ENCODE measurements around the gene P2RY2. TPM values are rescaled to one million over a fixed set of nuclear protein-coding genes. Genes with fewer than 3 reads are reported as not detected.

The P2RY2 gene
- total RNA-seq, 1 donor from 2014 or later = 0.42 TPM

DNA sequence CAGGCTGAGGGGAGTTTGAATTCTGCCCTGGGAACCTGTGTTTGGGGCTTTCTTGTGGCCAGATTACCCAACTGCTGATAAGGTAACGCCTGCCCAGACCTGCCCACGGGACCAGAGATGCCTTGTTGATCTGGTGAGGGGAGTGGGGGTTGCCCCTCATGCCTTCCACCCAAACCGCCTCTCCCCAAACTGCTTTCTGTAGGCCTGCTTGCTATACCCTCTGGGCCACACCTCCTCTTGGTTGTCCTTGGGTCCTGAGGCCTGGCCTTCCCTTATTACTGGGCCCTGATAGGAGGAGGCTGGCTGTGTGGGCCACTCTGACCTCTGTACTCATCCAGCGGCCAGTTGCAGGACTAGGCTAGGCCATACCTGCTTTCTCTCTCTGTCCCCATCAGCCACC is 3.4 kb downstream of the P2RY2 start:
- Mint-ChIP-seq H3K36me3 (ENCODE audit: low read depth) (no peaks in the 10 kb centered on the region), H3K4me1 (peaks cover 11% of the 10 kb centered on the region), H3K27me3 (peaks cover 23% of the 10 kb centered on the region), H3K4me3 (no peak overlapping the region), H3K9me3 (no peaks in the 10 kb centered on the region), H3K27ac (no peak overlapping the region)
- CTCF ChIA-PET = no interaction called here
- DNase-seq = no peak
- TF ChIP-seq, protein P1, sequence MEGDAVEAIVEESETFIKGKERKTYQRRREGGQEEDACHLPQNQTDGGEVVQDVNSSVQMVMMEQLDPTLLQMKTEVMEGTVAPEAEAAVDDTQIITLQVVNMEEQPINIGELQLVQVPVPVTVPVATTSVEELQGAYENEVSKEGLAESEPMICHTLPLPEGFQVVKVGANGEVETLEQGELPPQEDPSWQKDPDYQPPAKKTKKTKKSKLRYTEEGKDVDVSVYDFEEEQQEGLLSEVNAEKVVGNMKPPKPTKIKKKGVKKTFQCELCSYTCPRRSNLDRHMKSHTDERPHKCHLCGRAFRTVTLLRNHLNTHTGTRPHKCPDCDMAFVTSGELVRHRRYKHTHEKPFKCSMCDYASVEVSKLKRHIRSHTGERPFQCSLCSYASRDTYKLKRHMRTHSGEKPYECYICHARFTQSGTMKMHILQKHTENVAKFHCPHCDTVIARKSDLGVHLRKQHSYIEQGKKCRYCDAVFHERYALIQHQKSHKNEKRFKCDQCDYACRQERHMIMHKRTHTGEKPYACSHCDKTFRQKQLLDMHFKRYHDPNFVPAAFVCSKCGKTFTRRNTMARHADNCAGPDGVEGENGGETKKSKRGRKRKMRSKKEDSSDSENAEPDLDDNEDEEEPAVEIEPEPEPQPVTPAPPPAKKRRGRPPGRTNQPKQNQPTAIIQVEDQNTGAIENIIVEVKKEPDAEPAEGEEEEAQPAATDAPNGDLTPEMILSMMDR (IDR thresholded peaks at IDR 0.05) = no peak
- no peak for ATAC-seq (ENCODE audit: low read depth)
- intact Hi-C loops (cut with micrococcal nuclease) = no loop called here
- POLR2A ChIA-PET = interaction anchor here (0.5 kb wide), 1 partner anchor 166 kb away, joined by 3 read pairs; no protein-coding TSS in a partner anchor

DNA sequence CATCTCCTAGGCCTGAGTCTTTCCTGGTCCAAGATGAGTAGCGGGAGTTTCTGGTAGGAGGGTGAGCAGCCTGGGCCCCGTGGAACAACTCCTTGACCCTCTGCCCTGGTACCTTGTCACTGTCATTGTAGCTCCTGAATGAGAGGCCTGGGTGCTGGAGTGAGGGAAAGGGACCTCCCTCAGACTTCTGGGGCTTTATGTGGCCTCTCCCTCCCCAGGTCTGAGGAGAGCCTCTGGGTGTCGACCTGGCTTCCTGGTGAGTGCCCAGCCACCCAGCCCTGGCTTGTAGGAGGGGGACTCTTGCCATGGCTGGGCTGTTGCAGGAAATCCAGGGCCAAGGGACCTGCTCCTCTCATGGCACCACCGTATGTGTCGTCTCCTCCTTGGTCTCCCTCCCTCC is 3.9 kb downstream of the P2RY2 start:
- TF ChIP-seq, protein P1 (IDR thresholded peaks at IDR 0.05) = no peak
- no peak for DNase-seq
- intact Hi-C loops (cut with micrococcal nuclease) = no loop called here
- Mint-ChIP-seq H3K36me3 (ENCODE audit: low read depth) (no peaks in the 10 kb centered on the region), H3K27me3 (peaks cover 19% of the 10 kb centered on the region), H3K4me3 (no peak overlapping the region), H3K4me1 (peaks cover 11% of the 10 kb centered on the region), H3K27ac (no peak overlapping the region), H3K9me3 (no peaks in the 10 kb centered on the region)
- ChIA-PET CTCF (no interaction called here), POLR2A (no interaction called here)
- ATAC-seq (ENCODE audit: low read depth) = no peak

- Mint-ChIP-seq H3K27ac (no peak overlapping the region), H3K27me3 (peaks cover 9% of the 10 kb centered on the region), H3K9me3 (no peaks in the 10 kb centered on the region), H3K4me1 (peaks cover under 1% of the 10 kb centered on the region), H3K4me3 (no peak overlapping the region), H3K36me3 (ENCODE audit: low read depth) (no peaks in the 10 kb centered on the region)
- TF ChIP-seq, protein P1 (IDR thresholded peaks at IDR 0.05) = no peak
- ChIA-PET CTCF (no interaction called here), POLR2A (no interaction called here)
- DNase-seq (no peak), ATAC-seq (ENCODE audit: low read depth) (no peak)
- intact Hi-C loops (cut with micrococcal nuclease) = no loop called here
Observed at GRCh38 chr11:73223998-73224730, 6.1 kb downstream of the P2RY2 start.

- DNase-seq (no peak), ATAC-seq (ENCODE audit: low read depth) (no peak)
- no peak overlapping the region for H3K4me3 Mint-ChIP-seq
- no peaks in the 10 kb centered on the region for H3K4me1 Mint-ChIP-seq
- ChIA-PET CTCF (no interaction called here), POLR2A (no interaction called here)
- no peaks in the 10 kb centered on the region for H3K36me3 Mint-ChIP-seq (ENCODE audit: low read depth)
- TF ChIP-seq, protein P1 (IDR thresholded peaks at IDR 0.05) = no peak
- H3K9me3 Mint-ChIP-seq = no peaks in the 10 kb centered on the region
- no peak overlapping the region for H3K27ac Mint-ChIP-seq
- intact Hi-C loops (cut with micrococcal nuclease) = no loop called here
- H3K27me3 Mint-ChIP-seq = peaks cover 2% of the 10 kb centered on the region
Observed at GRCh38 chr11:73225001-73225686, 7.1 kb downstream of the P2RY2 start.

GRCh38 chr11:73225851-73226250 is 7.8 kb downstream of the P2RY2 start:
- intact Hi-C loops (cut with micrococcal nuclease) = no loop called here
- Mint-ChIP-seq H3K9me3 (no peaks in the 10 kb centered on the region), H3K27me3 (no peaks in the 10 kb centered on the region), H3K4me3 (no peak overlapping the region), H3K4me1 (no peaks in the 10 kb centered on the region), H3K36me3 (ENCODE audit: low read depth) (no peaks in the 10 kb centered on the region), H3K27ac (no peak overlapping the region)
- no peak for DNase-seq
- TF ChIP-seq, protein P1 (IDR thresholded peaks at IDR 0.05) = no peak
- ATAC-seq (ENCODE audit: low read depth) = no peak
- POLR2A ChIA-PET = no interaction called here
- CTCF ChIA-PET = interaction anchor here (0.6 kb wide), 1 partner anchor 394 kb away, joined by 4 read pairs; no protein-coding TSS in a partner anchor

Measured in activated B cell treated with CpG ODN at 0.5 μM for 24 hours (primary cell).